ENCODE results near the gene TBX5. TPM values are rescaled to one million over a fixed set of nuclear protein-coding genes. Genes with fewer than 3 reads are reported as not detected.

The TBX5 gene
- polyA plus RNA-seq, 1 donor (not counting 4 experiments of a cell fraction or from before 2014, with no cell fraction given) = not detected

DNA sequence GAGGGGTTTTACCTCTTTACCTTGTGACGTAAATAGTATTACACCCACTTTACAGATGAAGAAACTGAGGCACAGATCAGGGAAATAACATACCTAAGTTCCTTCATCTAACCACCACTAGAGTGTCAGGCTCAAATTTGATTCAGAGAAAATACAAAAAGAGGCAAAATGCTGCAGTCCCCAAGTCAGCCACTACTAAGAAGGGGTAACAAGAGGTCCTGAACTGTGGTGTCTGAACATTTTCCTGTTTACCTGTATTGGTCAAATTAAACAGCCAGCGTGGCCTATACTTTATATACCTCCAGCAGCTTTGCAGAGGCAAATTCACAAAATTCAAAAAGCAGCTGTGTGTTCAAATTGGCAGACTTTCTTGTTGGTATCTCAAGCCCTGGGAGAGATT, 92.0 kb downstream of the TBX5 start:
- Histone ChIP-seq H3K9me1 (ENCODE audit: control insufficient read depth, extremely low read depth, insufficient read depth, low read length) (no peaks in the 10 kb centered on the region), H3K27me3 (ENCODE audit: control insufficient read depth, extremely low read depth, insufficient read depth, low read length) (no peaks in the 10 kb centered on the region), H3K36me3 (ENCODE audit: control insufficient read depth in 2 of 2, extremely low read depth in 1 of 2, insufficient read depth in 2 of 2, low read length in 2 of 2) (no peaks in the 10 kb centered on the region), H3K27ac (ENCODE audit: control insufficient read depth, insufficient read depth, low read length) (no peak overlapping the region), H3K9me3 (ENCODE audit: control insufficient read depth, low read depth, low read length) (no peaks in the 10 kb centered on the region), H2AFZ (ENCODE audit: control insufficient read depth, low read length) (no peak overlapping the region), H3K4me3 (ENCODE audit: control insufficient read depth in 2 of 3, extremely low read depth in 1 of 3, insufficient read depth in 2 of 3, low read depth in 1 of 3, low read length in 3 of 3) (no peak overlapping the region), H3K79me2 (ENCODE audit: control insufficient read depth, insufficient read depth, low read length) (no peaks in the 10 kb centered on the region), H3K9ac (ENCODE audit: control insufficient read depth, extremely low read depth, insufficient read depth, low read length) (no peak overlapping the region), H3K4me2 (ENCODE audit: control insufficient read depth, extremely low read depth, insufficient read depth, low read depth, low read length) (no peak overlapping the region), H4K20me1 (ENCODE audit: control insufficient read depth, extremely low read depth, insufficient read depth, low read length) (no peaks in the 10 kb centered on the region), H3K4me1 (ENCODE audit: control insufficient read depth, extremely low read depth, insufficient read depth, low read length) (peaks cover 11% of the 10 kb centered on the region)
- no peak for FAIRE-seq
- dilution Hi-C loops (cut with MboI; ENCODE audit: extremely low pct_ligation_motif_present, low sequenced_read_pairs) = no loop called here
- TF ChIP-seq EZH2 (IDR thresholded peaks at IDR 0.05; ENCODE audit: low read length) = no peak
- DNase-seq (ENCODE audit: low read depth, low spot score) = no peak

DNA sequence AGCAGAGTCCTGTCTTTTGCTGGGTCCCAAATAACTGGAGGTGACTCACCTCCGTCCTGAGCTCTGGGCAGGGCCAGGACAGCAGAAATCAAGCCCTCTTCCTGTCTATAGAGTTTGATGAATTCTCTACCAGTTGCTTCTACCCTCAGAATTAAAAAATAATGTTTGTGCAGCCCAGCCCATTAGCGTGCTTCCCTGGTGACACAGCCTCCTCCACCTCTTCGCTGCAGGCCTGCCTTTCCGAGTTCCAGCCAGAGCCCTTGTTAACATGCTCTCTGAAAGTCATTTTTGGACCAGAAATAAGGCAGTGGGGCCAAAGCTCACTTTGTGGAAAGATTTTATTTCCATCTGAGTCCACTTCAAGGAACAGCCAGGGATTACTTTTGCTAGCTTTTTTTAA, 94.0 kb downstream of the TBX5 start:
- peaks cover 11% of the 10 kb centered on the region for H3K4me1 ChIP-seq (ENCODE audit: control insufficient read depth, extremely low read depth, insufficient read depth, low read length)

More for the DNA sequence above, 94.0 kb downstream of the TBX5 start:
- Histone ChIP-seq H3K27me3 (ENCODE audit: control insufficient read depth, extremely low read depth, insufficient read depth, low read length) (no peaks in the 10 kb centered on the region), H3K79me2 (ENCODE audit: control insufficient read depth, insufficient read depth, low read length) (no peaks in the 10 kb centered on the region), H3K9me1 (ENCODE audit: control insufficient read depth, extremely low read depth, insufficient read depth, low read length) (no peaks in the 10 kb centered on the region), H4K20me1 (ENCODE audit: control insufficient read depth, extremely low read depth, insufficient read depth, low read length) (no peaks in the 10 kb centered on the region), H3K27ac (ENCODE audit: control insufficient read depth, insufficient read depth, low read length) (no peak overlapping the region), H3K4me3 (ENCODE audit: control insufficient read depth in 2 of 3, extremely low read depth in 1 of 3, insufficient read depth in 2 of 3, low read depth in 1 of 3, low read length in 3 of 3) (no peak overlapping the region), H2AFZ (ENCODE audit: control insufficient read depth, low read length) (no peak overlapping the region), H3K9me3 (ENCODE audit: control insufficient read depth, low read depth, low read length) (no peaks in the 10 kb centered on the region), H3K9ac (ENCODE audit: control insufficient read depth, extremely low read depth, insufficient read depth, low read length) (no peak overlapping the region), H3K36me3 (ENCODE audit: control insufficient read depth in 2 of 2, extremely low read depth in 1 of 2, insufficient read depth in 2 of 2, low read length in 2 of 2) (no peaks in the 10 kb centered on the region), H3K4me2 (ENCODE audit: control insufficient read depth, extremely low read depth, insufficient read depth, low read depth, low read length) (no peak overlapping the region)
- TF ChIP-seq, protein P1, sequence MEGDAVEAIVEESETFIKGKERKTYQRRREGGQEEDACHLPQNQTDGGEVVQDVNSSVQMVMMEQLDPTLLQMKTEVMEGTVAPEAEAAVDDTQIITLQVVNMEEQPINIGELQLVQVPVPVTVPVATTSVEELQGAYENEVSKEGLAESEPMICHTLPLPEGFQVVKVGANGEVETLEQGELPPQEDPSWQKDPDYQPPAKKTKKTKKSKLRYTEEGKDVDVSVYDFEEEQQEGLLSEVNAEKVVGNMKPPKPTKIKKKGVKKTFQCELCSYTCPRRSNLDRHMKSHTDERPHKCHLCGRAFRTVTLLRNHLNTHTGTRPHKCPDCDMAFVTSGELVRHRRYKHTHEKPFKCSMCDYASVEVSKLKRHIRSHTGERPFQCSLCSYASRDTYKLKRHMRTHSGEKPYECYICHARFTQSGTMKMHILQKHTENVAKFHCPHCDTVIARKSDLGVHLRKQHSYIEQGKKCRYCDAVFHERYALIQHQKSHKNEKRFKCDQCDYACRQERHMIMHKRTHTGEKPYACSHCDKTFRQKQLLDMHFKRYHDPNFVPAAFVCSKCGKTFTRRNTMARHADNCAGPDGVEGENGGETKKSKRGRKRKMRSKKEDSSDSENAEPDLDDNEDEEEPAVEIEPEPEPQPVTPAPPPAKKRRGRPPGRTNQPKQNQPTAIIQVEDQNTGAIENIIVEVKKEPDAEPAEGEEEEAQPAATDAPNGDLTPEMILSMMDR (optimal IDR thresholded peaks at IDR 0.05 in 1 of 3, IDR thresholded peaks at IDR 0.05 in 1 of 3, conservative IDR thresholded peaks at IDR 0.05 in 1 of 3; ENCODE audit: extremely low read depth in 1 of 3, insufficient read depth in 2 of 3, low read length in 3 of 3) = no peak
- no peak for TF ChIP-seq EZH2 (IDR thresholded peaks at IDR 0.05; ENCODE audit: low read length)
- dilution Hi-C loops (cut with MboI; ENCODE audit: extremely low pct_ligation_motif_present, low sequenced_read_pairs) = no loop called here
- DNase-seq (ENCODE audit: low read depth, low spot score) (no peak), FAIRE-seq (no peak)
